Cortex of kidney (tissue), 1 donor: ENCODE data around the gene CDK6.

ENCODE experiments used
- DNase-seq: peaks from one replicate; lab custom pipeline; 2025; lab: John Stamatoyannopoulos, UW

The CDK6 gene

GRCh38 chr7:92826258-92826938 is 10.0 kb downstream of the CDK6 start:
- DNase-seq, result no peak

- no peak for DNase-seq
These were observed 11.4 kb downstream of the CDK6 start for GRCh38 chr7:92824901-92825480.

GRCh38 chr7:92824450-92824849 is 11.9 kb downstream of the CDK6 start:
- no peak for DNase-seq

- no peak for DNase-seq
These were observed 13.3 kb downstream of the CDK6 start for GRCh38 chr7:92823042-92823441.

- DNase-seq, result no peak
These were observed 16.2 kb downstream of the CDK6 start for GRCh38 chr7:92820191-92820590.

GRCh38 chr7:92817398-92817797 is 19.0 kb downstream of the CDK6 start:
- DNase-seq, result no peak

GRCh38 chr7:92815412-92815811 is 21.0 kb downstream of the CDK6 start:
- DNase-seq, result no peak

- no peak for DNase-seq
These were observed 22.9 kb downstream of the CDK6 start for GRCh38 chr7:92813390-92814024.

- DNase-seq, result no peak
These were observed 25.2 kb downstream of the CDK6 start for GRCh38 chr7:92811158-92811557.

- DNase-seq, result no peak
These were observed 26.4 kb downstream of the CDK6 start for GRCh38 chr7:92809760-92810573.

- no peak for DNase-seq
These were observed 27.0 kb downstream of the CDK6 start for GRCh38 chr7:92809397-92809759.

GRCh38 chr7:92808635-92809034 is 27.7 kb downstream of the CDK6 start:
- DNase-seq, result no peak

- no peak for DNase-seq
These were observed 28.4 kb downstream of the CDK6 start for GRCh38 chr7:92808006-92808405.

- no peak for DNase-seq
These were observed 29.9 kb downstream of the CDK6 start for GRCh38 chr7:92806496-92806895.

GRCh38 chr7:92802406-92802805 is 34.0 kb downstream of the CDK6 start:
- DNase-seq, result no peak

- no peak for DNase-seq
These were observed 36.7 kb downstream of the CDK6 start for GRCh38 chr7:92799446-92800211.

GRCh38 chr7:92798517-92799249 is 37.7 kb downstream of the CDK6 start:
- DNase-seq, result no peak

GRCh38 chr7:92797693-92798092 is 38.7 kb downstream of the CDK6 start:
- no peak for DNase-seq

- no peak for DNase-seq
These were observed 39.1 kb downstream of the CDK6 start for GRCh38 chr7:92797284-92797683.

- no peak for DNase-seq
These were observed 41.5 kb downstream of the CDK6 start for GRCh38 chr7:92794831-92795230.

- no peak for DNase-seq
These were observed 42.0 kb downstream of the CDK6 start for GRCh38 chr7:92794391-92794790.
